Liver (tissue), 9 donors: ENCODE results near the gene DES. TPM values are rescaled to one million over a fixed set of nuclear protein-coding genes. Genes with fewer than 3 reads are reported as not detected.

Source experiments
- DNase-seq: peaks from one replicate; pipeline ENCODE4 v3.0.0-alpha.2; 2017; ENCODE audit warnings: low spot score
- H3K27ac ChIP-seq, 2 donors: one replicate each; pipeline ENCODE4 v1.7.0; 2013; ENCODE audit warnings: inconsistent platforms in 2 of 2, low read length in 2 of 2, control low read depth in 1 of 2, low read depth in 1 of 2, mild to moderate bottlenecking in 1 of 2
- H3K27me3 ChIP-seq, 4 donors: one replicate each; pipeline versions ENCODE4 v1.6.1 to v1.7.0; 2013; ENCODE audit warnings: low read length in 3 of 4, inconsistent platforms in 1 of 4, mild to moderate bottlenecking in 1 of 4, moderate library complexity in 1 of 4; ENCODE audit not compliant: control insufficient read depth in 4 of 4, insufficient read depth in 4 of 4
- H3K36me3 ChIP-seq, 4 donors: one replicate each; pipeline versions ENCODE4 v1.6.1 to v1.7.0; 2013; ENCODE audit warnings: low read length in 3 of 4, mild to moderate bottlenecking in 3 of 4, low read depth in 1 of 4, moderate library complexity in 1 of 4; ENCODE audit not compliant: control insufficient read depth in 4 of 4, insufficient read depth in 3 of 4
- H3K4me1 ChIP-seq, 4 donors: one replicate each; pipeline versions ENCODE4 v1.6.1 to v1.7.0; 2013; ENCODE audit warnings: low read length in 3 of 4, mild to moderate bottlenecking in 3 of 4, moderate library complexity in 1 of 4; ENCODE audit not compliant: control insufficient read depth in 4 of 4, insufficient read depth in 4 of 4
- H3K4me3 ChIP-seq, 3 donors: one replicate each; pipeline versions ENCODE4 v1.6.1 to v1.7.0; 2013; ENCODE audit warnings: low read length in 3 of 3, control low read depth in 1 of 3, low read depth in 1 of 3, mild to moderate bottlenecking in 1 of 3
- H3K9ac ChIP-seq, 2 donors: one replicate each; pipeline ENCODE4 v1.7.0; 2013; ENCODE audit warnings: low read length in 2 of 2, mild to moderate bottlenecking in 2 of 2, moderate library complexity in 2 of 2, control low read depth in 1 of 2, low read depth in 1 of 2
- H3K9me3 ChIP-seq, 4 donors: one replicate each; pipeline versions ENCODE4 v1.6.1 to v1.7.0; 2013; ENCODE audit warnings: low read length in 3 of 4; ENCODE audit not compliant: control insufficient read depth in 4 of 4
- ATF3 ChIP-seq: IDR thresholded peaks from 2 replicates; pipeline ENCODE4 v1.6.1; 2016; ENCODE audit warnings: antibody characterized with exemption
- EGR1 ChIP-seq, 2 donors: IDR thresholded peaks; 2 replicates each; pipeline ENCODE4 v1.6.1; 2016 to 2018; ENCODE audit warnings: antibody characterized with exemption in 2 of 2, low read depth in 2 of 2
- FOXA2 ChIP-seq: IDR thresholded peaks from 2 replicates; pipeline ENCODE4 v1.6.1; 2016; ENCODE audit warnings: antibody characterized with exemption
- GABPA ChIP-seq, 2 donors: IDR thresholded peaks in 1 of 2; conservative IDR thresholded peaks in 1 of 2; 2 replicates each; pipeline ENCODE4 v1.6.1; 2016; ENCODE audit warnings: antibody characterized with exemption in 2 of 2, mild to moderate bottlenecking in 1 of 2, moderate library complexity in 1 of 2
- HNF4A ChIP-seq, 2 donors: conservative IDR thresholded peaks; 2 replicates each; pipeline ENCODE4 v1.6.1; 2016; ENCODE audit warnings: antibody characterized with exemption in 2 of 2, mild to moderate bottlenecking in 2 of 2
- HNF4G ChIP-seq: IDR thresholded peaks from 2 replicates; pipeline ENCODE4 v1.6.1; 2016; ENCODE audit warnings: antibody characterized with exemption
- JUND ChIP-seq, 2 donors: IDR thresholded peaks; 2 replicates each; pipeline ENCODE4 v1.6.1; 2016; ENCODE audit warnings: antibody characterized with exemption in 2 of 2
- MAX ChIP-seq: IDR thresholded peaks from 2 replicates; pipeline ENCODE4 v1.6.1; 2016; ENCODE audit warnings: antibody characterized with exemption
- RAD21 ChIP-seq, 2 donors: IDR thresholded peaks; 2 replicates each; pipeline ENCODE4 v1.6.1; 2016; ENCODE audit warnings: antibody characterized with exemption in 2 of 2, mild to moderate bottlenecking in 2 of 2
- TAF1 ChIP-seq: conservative IDR thresholded peaks from 2 replicates; pipeline ENCODE4 v1.6.1; 2016; ENCODE audit warnings: antibody characterized with exemption, mild to moderate bottlenecking
- YY1 ChIP-seq: IDR thresholded peaks from 2 replicates; pipeline ENCODE4 v1.6.1; 2016; ENCODE audit warnings: antibody characterized with exemption, mild to moderate bottlenecking
- ZBTB33 ChIP-seq: IDR thresholded peaks from 2 replicates; pipeline ENCODE4 v1.6.1; 2016; ENCODE audit warnings: antibody characterized with exemption
- WGBS: extraction: QIAGEN DNeasy Blood & Tissue Kit; methylation state at CpG from one replicate; pipeline ENCODE4 v1.1.7; 2013; 5-methylcytosine and 5-hydroxymethylcytosine counted together
- polyA plus RNA-seq, 2 donors: library from polyadenylated mRNA; stranded (reverse) in 1 of 2; unstranded in 1 of 2; fragments of 200-250 nt in 1 of 2; fragments of >200 nt in 1 of 2; fragmentation: Nextera tagmentation in 1 of 2; extraction: Ambion mirVana in 1 of 2; gene quantifications; one replicate each; pipeline versions ENCODE4 v1.2.1 to v1.2.3, GENCODE V29; 2013 to 2015
- total RNA-seq, 2 donors: library from RNA; depleted of rRNA; stranded (reverse); fragments of >200 nt; gene quantifications; one replicate each; pipeline ENCODE4 v1.2.3, GENCODE V29; 2014
- TF ChIP-seq, protein P1 (sequence below): IDR thresholded peaks from 2 replicates; pipeline ENCODE4 v1.6.1; 2016; ENCODE audit warnings: antibody characterized with exemption, mild to moderate bottlenecking
- donor health status: healthy.
- donor health status: healthy.
- donor health status: healthy.
- donor health status: healthy.
- donor health status: healthy.

DES gene
- total and polyA plus RNA-seq, 4 donors, result 0.15 to 50.0 (median 3.2) TPM

DNA sequence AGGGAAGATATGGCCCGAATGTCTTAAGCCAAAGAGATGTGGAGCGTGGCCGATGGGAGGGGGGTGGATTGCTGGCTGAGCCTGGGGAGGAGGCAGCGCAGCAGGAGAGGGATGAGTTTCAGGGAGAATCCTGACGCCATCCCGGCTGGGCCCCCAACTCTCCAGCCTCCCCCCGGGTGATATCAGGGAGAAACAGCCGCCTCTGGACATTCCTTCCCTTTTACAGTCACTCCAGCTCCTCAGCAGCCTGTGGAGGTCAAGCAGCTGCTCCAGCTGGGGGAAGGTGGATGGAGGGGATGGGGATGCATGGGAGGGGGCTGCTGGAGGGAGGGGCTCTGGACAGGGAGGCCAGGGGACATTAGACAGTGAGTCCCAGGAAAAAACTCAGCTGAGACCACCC, 9.5 kb upstream of the DES start (continued):
- TF ChIP-seq HNF4A (conservative IDR thresholded peaks at IDR 0.05), result no peak

DNA sequence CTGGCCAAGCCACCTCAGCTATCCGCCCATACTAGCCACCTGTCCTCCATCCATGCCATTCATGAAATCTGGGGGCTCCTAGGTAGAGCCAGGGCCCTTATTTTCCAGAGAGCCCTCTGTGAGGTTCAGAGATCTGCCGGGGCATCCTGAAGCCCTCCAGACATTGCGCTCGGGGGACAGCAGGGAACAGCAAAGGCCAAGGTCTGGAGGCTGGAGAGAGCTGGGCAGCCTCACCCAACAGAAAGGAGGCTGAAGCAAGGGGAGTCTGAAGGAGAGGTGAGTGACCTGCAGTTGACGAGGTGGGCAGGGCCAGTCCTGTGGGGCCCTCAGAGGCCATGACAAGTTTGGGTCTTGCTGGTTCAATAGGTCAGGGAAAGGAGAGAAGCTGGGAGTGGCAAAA, 8.6 kb upstream of the DES start:
- Histone ChIP-seq H3K9ac (no peak overlapping the region), H3K36me3 (no peaks in the 10 kb centered on the region), H3K27me3 (no peaks in the 10 kb centered on the region), H3K4me1 (no peaks in the 10 kb centered on the region), H3K4me3 (no peak overlapping the region), H3K9me3 (no peaks in the 10 kb centered on the region), H3K27ac (no peak overlapping the region)
- no peak for TF ChIP-seq MAX
- TF ChIP-seq ZBTB33, result no peak
- WGBS, result 91% methylated on average over 5 of the region's 5 CpGs
- DNase-seq, result no peak

DNA sequence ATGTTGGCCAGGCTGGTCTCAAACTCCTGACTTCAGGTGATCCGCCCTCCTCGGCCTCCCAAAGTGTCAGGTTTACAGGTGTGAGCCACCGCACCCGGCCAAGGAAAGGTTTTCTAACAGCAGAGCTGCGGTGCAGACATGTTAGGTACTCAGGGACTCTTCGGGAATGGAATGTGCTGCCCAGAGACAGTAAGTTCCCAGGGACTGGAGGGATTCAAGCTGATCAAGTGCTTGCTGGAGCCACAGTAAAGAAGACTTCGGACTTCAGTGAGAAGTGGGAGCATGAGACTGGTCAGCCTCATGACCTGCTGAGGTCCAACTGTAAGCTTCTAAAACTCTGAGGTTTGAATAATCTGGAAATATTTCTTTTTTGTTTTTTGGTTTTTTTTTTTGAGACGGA, 7.8 kb upstream of the DES start:
- no peak for TF ChIP-seq EGR1 (IDR thresholded peaks at IDR 0.05; ENCODE audit: low read depth in 2 of 2)
- no peak for TF ChIP-seq TAF1
- TF ChIP-seq HNF4G, result no peak
- TF ChIP-seq FOXA2, result no peak
- TF ChIP-seq YY1, result no peak
- TF ChIP-seq, protein P1, sequence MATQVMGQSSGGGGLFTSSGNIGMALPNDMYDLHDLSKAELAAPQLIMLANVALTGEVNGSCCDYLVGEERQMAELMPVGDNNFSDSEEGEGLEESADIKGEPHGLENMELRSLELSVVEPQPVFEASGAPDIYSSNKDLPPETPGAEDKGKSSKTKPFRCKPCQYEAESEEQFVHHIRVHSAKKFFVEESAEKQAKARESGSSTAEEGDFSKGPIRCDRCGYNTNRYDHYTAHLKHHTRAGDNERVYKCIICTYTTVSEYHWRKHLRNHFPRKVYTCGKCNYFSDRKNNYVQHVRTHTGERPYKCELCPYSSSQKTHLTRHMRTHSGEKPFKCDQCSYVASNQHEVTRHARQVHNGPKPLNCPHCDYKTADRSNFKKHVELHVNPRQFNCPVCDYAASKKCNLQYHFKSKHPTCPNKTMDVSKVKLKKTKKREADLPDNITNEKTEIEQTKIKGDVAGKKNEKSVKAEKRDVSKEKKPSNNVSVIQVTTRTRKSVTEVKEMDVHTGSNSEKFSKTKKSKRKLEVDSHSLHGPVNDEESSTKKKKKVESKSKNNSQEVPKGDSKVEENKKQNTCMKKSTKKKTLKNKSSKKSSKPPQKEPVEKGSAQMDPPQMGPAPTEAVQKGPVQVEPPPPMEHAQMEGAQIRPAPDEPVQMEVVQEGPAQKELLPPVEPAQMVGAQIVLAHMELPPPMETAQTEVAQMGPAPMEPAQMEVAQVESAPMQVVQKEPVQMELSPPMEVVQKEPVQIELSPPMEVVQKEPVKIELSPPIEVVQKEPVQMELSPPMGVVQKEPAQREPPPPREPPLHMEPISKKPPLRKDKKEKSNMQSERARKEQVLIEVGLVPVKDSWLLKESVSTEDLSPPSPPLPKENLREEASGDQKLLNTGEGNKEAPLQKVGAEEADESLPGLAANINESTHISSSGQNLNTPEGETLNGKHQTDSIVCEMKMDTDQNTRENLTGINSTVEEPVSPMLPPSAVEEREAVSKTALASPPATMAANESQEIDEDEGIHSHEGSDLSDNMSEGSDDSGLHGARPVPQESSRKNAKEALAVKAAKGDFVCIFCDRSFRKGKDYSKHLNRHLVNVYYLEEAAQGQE, result no peak
- no peak for TF ChIP-seq RAD21 (IDR thresholded peaks at IDR 0.05)
- TF ChIP-seq ATF3, result no peak
- no peak for TF ChIP-seq HNF4A (conservative IDR thresholded peaks at IDR 0.05)
- no peak for TF ChIP-seq GABPA (IDR thresholded peaks at IDR 0.05 in 1 of 2, conservative IDR thresholded peaks at IDR 0.05 in 1 of 2)
- no peak for TF ChIP-seq JUND (IDR thresholded peaks at IDR 0.05)
- TF ChIP-seq MAX, result no peak
- H3K36me3 ChIP-seq, result no peaks in the 10 kb centered on the region
- DNase-seq, result no peak
- no peaks in the 10 kb centered on the region for H3K4me1 ChIP-seq
- no peaks in the 10 kb centered on the region for H3K27me3 ChIP-seq
- H3K27ac ChIP-seq, result no peak overlapping the region
- H3K9ac ChIP-seq, result no peak overlapping the region
- whole genome bisulfite sequencing, result 89% methylated on average over 8 of the region's 8 CpGs
- no peaks in the 10 kb centered on the region for H3K9me3 ChIP-seq
- H3K4me3 ChIP-seq, result no peak overlapping the region
